Hepatocyte (in vitro differentiated cells): ENCODE measurements around the gene SLC15A4. TPM values are rescaled to one million over a fixed set of nuclear protein-coding genes. Genes with fewer than 3 reads are reported as not detected.

ENCODE experiments used
- DNase-seq: peaks from one replicate; pipeline ENCODE4 v3.0.0-alpha.2; 2016; ENCODE audit warnings: low spot score
- H2AFZ ChIP-seq: fragments of 200-600 bp; sonication (generic); 2 replicates; pipeline ENCODE4 v1.6.0; 2016; ENCODE audit warnings: antibody characterized with exemption, mild to moderate bottlenecking
- H3K27ac ChIP-seq: fragments of 200-600 bp; sonication (generic); 2 replicates; pipeline ENCODE4 v1.5.1; 2016; ENCODE audit warnings: mild to moderate bottlenecking
- H3K27me3 ChIP-seq: fragments of 200-600 bp; sonication (generic); 2 replicates; pipeline ENCODE4 v1.6.1; 2016
- H3K36me3 ChIP-seq: fragments of 200-600 bp; sonication (generic); replicated peaks from 2 replicates; pipeline ENCODE4 v1.5.1; 2016; ENCODE audit warnings: low read depth; ENCODE audit not compliant: insufficient read depth
- H3K4me1 ChIP-seq: fragments of 200-600 bp; sonication (generic); 2 replicates; pipeline ENCODE4 v1.5.1; 2016; ENCODE audit warnings: mild to moderate bottlenecking, moderate library complexity; ENCODE audit not compliant: insufficient read depth
- H3K4me2 ChIP-seq: fragments of 200-600 bp; sonication (generic); 2 replicates; pipeline ENCODE4 v1.6.0; 2016
- H3K4me3 ChIP-seq: fragments of 200-600 bp; sonication (generic); 2 replicates; pipeline ENCODE4 v1.5.1; 2016; ENCODE audit warnings: mild to moderate bottlenecking
- H3K79me2 ChIP-seq: fragments of 200-600 bp; sonication (generic); 2 replicates; pipeline ENCODE4 v1.6.0; 2017; ENCODE audit warnings: mild to moderate bottlenecking
- H3K9me2 ChIP-seq: fragments of 200-600 bp; sonication (generic); replicated peaks from 2 replicates; pipeline ENCODE4 v1.6.0; 2017; ENCODE audit warnings: mild to moderate bottlenecking; ENCODE audit not compliant: insufficient read depth
- H3K9me3 ChIP-seq: fragments of 200-600 bp; sonication (generic); 2 replicates; pipeline ENCODE4 v1.5.1; 2016; ENCODE audit warnings: low read depth, mild to moderate bottlenecking
- H4K20me1 ChIP-seq: fragments of 200-600 bp; sonication (generic); 2 replicates; pipeline ENCODE4 v1.6.0; 2016; ENCODE audit warnings: mild to moderate bottlenecking; ENCODE audit not compliant: insufficient read depth, poor library complexity, severe bottlenecking
- EZH2 ChIP-seq: fragments of 200-600 bp; sonication (generic); IDR thresholded peaks from 2 replicates; pipeline ENCODE4 v1.6.1; 2016; ENCODE audit warnings: antibody characterized with exemption, mild to moderate bottlenecking, borderline replicate concordance
- EZH2phosphoT487 ChIP-seq: fragments of 200-600 bp; sonication (generic); IDR thresholded peaks from one replicate; pipeline ENCODE4 v1.6.1; 2018; ENCODE audit warnings: antibody characterized with exemption, mild to moderate bottlenecking, low read depth, moderate library complexity; ENCODE audit not compliant: unreplicated experiment, severe bottlenecking
- WGBS: methylation state at CpG from one replicate; pipeline ENCODE4 v1.1.6; 2016; ENCODE audit warnings: low lambda C conversion rate; ENCODE audit errors: missing lambda C conversion rate; 5-methylcytosine and 5-hydroxymethylcytosine counted together
- polyA plus RNA-seq: library from polyadenylated mRNA; unstranded; fragments of >200 nt; fragmentation: Nextera tagmentation; extraction: Ambion mirVana; gene quantifications from 2 replicates; pipeline ENCODE4 v1.2.1, GENCODE V29; 2016
- total RNA-seq: library from RNA; depleted of rRNA; stranded (reverse); fragments of >200 nt; gene quantifications from 2 replicates; pipeline ENCODE4 v1.2.3, GENCODE V29; 2014
- TF ChIP-seq, protein P1 (sequence below): fragments of 200-600 bp; sonication (generic); IDR thresholded peaks from 2 replicates; pipeline ENCODE4 v1.5.1; 2016; ENCODE audit warnings: antibody characterized with exemption, mild to moderate bottlenecking; ENCODE audit not compliant: poor library complexity

SLC15A4 gene
- total and polyA plus RNA-seq, 2 experiments from 2014 or later, result 33.6 to 48.5 TPM

DNA sequence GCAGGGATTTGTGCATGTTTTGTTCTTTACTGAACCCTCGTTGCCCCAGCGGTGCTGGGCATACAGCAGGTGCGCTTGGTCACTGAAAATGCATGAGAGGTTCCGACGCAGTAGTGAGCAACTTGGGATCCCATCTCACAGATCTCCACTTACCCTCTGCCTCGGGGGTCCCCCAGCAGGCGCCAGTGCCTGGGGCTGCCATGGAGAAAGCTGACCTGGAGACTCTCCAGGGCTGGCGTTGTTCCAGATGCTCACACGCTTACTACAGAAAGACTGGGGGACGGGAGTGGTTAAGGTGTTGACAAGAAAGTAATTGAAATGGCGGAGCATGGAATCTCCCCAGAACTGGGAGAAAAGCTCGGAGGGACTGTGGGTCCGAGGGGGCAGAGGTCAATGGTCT lies 43.7 kb upstream of the SLC15A4 start:
- Histone ChIP-seq H3K9me3 (no peaks in the 10 kb centered on the region), H3K9me2 (no peaks in the 10 kb centered on the region), H3K4me2 (no peak overlapping the region), H3K4me3 (no peak overlapping the region), H3K27ac (no peak overlapping the region), H3K36me3 (no peaks in the 10 kb centered on the region), H3K4me1 (no peaks in the 10 kb centered on the region), H2AFZ (no peak overlapping the region), H4K20me1 (no peaks in the 10 kb centered on the region), H3K79me2 (no peaks in the 10 kb centered on the region), H3K27me3 (no peaks in the 10 kb centered on the region)
- 88% methylated on average over 13 of the region's 13 CpGs for WGBS
- no peak for DNase-seq
- TF ChIP-seq EZH2phosphoT487 (no peak), EZH2 (no peak)
- TF ChIP-seq, protein P1, sequence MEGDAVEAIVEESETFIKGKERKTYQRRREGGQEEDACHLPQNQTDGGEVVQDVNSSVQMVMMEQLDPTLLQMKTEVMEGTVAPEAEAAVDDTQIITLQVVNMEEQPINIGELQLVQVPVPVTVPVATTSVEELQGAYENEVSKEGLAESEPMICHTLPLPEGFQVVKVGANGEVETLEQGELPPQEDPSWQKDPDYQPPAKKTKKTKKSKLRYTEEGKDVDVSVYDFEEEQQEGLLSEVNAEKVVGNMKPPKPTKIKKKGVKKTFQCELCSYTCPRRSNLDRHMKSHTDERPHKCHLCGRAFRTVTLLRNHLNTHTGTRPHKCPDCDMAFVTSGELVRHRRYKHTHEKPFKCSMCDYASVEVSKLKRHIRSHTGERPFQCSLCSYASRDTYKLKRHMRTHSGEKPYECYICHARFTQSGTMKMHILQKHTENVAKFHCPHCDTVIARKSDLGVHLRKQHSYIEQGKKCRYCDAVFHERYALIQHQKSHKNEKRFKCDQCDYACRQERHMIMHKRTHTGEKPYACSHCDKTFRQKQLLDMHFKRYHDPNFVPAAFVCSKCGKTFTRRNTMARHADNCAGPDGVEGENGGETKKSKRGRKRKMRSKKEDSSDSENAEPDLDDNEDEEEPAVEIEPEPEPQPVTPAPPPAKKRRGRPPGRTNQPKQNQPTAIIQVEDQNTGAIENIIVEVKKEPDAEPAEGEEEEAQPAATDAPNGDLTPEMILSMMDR, result no peak

- Histone ChIP-seq H3K4me2 (no peak overlapping the region), H3K9me2 (no peaks in the 10 kb centered on the region), H3K4me1 (no peaks in the 10 kb centered on the region), H2AFZ (no peak overlapping the region), H3K36me3 (no peaks in the 10 kb centered on the region), H3K27me3 (no peaks in the 10 kb centered on the region), H3K79me2 (no peaks in the 10 kb centered on the region), H3K27ac (no peak overlapping the region), H3K9me3 (no peaks in the 10 kb centered on the region), H3K4me3 (no peak overlapping the region), H4K20me1 (no peaks in the 10 kb centered on the region)
- 86% methylated on average over 9 of the region's 9 CpGs for WGBS
- no peak for DNase-seq
- TF ChIP-seq EZH2 (no peak), EZH2phosphoT487 (no peak)
- TF ChIP-seq, protein P1, result no peak
Observed at GRCh38 chr12:128864516-128865186, 40.9 kb upstream of the SLC15A4 start.

DNA sequence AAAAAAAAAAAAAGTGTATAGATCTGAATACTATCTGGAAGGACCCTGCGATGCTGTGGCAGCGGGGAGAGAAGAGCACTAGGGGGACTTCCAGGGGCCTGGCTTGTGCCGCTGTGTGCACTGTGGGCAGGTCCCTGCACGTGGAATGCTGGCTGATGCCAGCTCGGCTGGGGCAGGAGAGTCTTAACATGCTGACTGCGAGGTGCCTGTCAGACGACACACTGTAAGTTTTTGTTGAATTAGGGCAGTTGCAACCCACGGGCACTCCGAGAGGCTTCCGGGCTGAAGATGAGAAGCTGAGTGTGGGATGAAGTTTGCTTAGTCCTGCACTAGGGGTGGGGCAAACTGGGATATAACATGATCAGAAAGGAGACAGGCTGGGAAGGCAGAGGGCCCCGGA lies 40.2 kb upstream of the SLC15A4 start:
- no peaks in the 10 kb centered on the region for H3K36me3 ChIP-seq
- DNase-seq, result no peak
- no peak overlapping the region for H2AFZ ChIP-seq
- no peaks in the 10 kb centered on the region for H3K4me1 ChIP-seq
- H3K9me2 ChIP-seq, result no peaks in the 10 kb centered on the region
- no peaks in the 10 kb centered on the region for H3K9me3 ChIP-seq
- H3K27me3 ChIP-seq, result no peaks in the 10 kb centered on the region
- no peaks in the 10 kb centered on the region for H4K20me1 ChIP-seq
- no peak overlapping the region for H3K4me2 ChIP-seq
- no peaks in the 10 kb centered on the region for H3K79me2 ChIP-seq
- no peak overlapping the region for H3K27ac ChIP-seq
- H3K4me3 ChIP-seq, result no peak overlapping the region
- no peak for TF ChIP-seq EZH2
- TF ChIP-seq EZH2phosphoT487, result no peak
- WGBS, result 84% methylated on average over 11 of the region's 11 CpGs

DNA sequence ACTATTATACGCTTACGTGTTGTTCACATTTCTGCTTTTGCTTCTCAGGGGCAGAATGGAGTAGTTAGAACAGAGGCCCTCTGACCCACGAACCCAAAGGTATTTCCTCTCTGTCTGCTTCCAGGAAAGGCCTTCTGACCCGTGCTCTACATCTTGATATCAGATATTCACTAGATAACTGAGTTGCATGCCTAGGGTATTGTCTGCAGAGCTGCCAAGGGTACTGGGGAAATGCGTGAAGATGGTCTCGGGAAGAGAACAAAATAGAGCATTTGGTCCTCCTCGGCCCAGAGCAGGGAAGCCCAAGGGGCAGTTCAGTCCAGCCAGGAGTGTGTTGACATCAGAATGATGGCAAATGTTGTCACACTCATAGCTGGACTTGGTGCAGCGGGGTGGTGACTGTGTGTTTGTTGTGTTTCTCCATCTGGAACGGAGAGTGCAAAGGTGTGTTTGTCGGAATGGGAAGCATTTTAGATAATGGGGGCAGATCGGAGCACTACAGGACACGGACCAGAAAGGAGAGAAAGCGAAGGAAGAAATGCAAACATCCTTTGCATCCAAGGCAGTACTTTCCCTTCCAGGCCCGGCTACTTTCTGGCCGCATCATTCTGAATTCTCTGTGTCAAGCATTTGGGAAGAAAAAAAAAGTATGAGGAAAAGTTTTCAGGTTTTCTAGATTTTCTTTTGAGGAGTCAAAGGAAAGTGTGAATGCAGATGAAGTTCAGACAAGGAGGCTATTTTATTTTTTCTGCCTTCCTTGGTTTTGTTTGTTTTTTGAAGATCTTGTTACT lies 37.7 kb upstream of the SLC15A4 start:
- 62% methylated on average over 15 of the region's 15 CpGs for WGBS
- H3K36me3 ChIP-seq, result no peaks in the 10 kb centered on the region

More for the DNA sequence above, 37.7 kb upstream of the SLC15A4 start:
- DNase-seq, result peak; percentile 38
- H3K79me2 ChIP-seq, result no peaks in the 10 kb centered on the region
- no peak overlapping the region for H3K4me2 ChIP-seq
- H3K27me3 ChIP-seq, result peaks cover under 1% of the 10 kb centered on the region
- no peaks in the 10 kb centered on the region for H3K9me3 ChIP-seq
- no peak overlapping the region for H2AFZ ChIP-seq
- H3K9me2 ChIP-seq, result no peaks in the 10 kb centered on the region
- H3K27ac ChIP-seq, result no peak overlapping the region
- TF ChIP-seq EZH2phosphoT487, result no peak
- TF ChIP-seq, protein P1, result no peak
- TF ChIP-seq EZH2, result no peak
- no peaks in the 10 kb centered on the region for H3K4me1 ChIP-seq
- H4K20me1 ChIP-seq, result no peaks in the 10 kb centered on the region
- H3K4me3 ChIP-seq, result no peak overlapping the region
